Epithelial cell of proximal tubule (primary cell): ENCODE results near the gene CRACDL. TPM values are rescaled to one million over a fixed set of nuclear protein-coding genes. Genes with fewer than 3 reads are reported as not detected.

ENCODE experiments used
- DNase-seq: peaks from one replicate; pipeline ENCODE4 v3.0.0-alpha.2; 2011; ENCODE audit warnings: low read depth
- H3K4me3 ChIP-seq: 2 replicates; pipeline ENCODE4 v1.5.1; 2011; ENCODE audit warnings: low read depth, mild to moderate bottlenecking, low read length
- total RNA-seq: library from RNA; depleted of rRNA; stranded (reverse); fragments of >200 nt; gene quantifications from 2 replicates; pipeline ENCODE4 v1.2.3, GENCODE V29; 2015
- TF ChIP-seq, protein P1 (sequence below): conservative IDR thresholded peaks from 2 replicates; pipeline ENCODE4 v1.5.1; 2012; ENCODE audit warnings: low read depth, mild to moderate bottlenecking, low read length

CRACDL gene
- total RNA-seq, 1 donor from 2014 or later: 1.0 TPM

DNA sequence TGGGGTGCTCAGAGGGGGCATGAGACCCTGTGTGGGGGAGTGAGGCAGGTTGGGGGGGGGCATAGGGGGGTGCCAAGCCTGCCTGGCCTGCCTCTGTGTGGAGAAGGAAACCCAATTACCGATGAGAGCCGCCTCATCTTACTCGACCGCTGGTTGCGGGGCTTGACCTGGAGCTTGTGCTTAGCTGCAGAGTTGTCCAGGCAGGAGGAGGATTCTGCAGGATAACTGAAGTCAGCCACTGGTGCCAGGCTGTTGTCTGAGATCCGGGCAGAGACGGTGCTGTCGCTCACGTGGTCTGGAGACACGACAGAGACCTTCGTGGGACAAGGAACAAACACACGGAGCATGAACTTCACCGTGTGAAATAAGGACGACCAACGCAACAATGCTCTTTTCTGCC, 109.2 kb downstream of the CRACDL start:
- H3K4me3 ChIP-seq: no peak overlapping the region
- DNase-seq: no peak
- TF ChIP-seq, protein P1, sequence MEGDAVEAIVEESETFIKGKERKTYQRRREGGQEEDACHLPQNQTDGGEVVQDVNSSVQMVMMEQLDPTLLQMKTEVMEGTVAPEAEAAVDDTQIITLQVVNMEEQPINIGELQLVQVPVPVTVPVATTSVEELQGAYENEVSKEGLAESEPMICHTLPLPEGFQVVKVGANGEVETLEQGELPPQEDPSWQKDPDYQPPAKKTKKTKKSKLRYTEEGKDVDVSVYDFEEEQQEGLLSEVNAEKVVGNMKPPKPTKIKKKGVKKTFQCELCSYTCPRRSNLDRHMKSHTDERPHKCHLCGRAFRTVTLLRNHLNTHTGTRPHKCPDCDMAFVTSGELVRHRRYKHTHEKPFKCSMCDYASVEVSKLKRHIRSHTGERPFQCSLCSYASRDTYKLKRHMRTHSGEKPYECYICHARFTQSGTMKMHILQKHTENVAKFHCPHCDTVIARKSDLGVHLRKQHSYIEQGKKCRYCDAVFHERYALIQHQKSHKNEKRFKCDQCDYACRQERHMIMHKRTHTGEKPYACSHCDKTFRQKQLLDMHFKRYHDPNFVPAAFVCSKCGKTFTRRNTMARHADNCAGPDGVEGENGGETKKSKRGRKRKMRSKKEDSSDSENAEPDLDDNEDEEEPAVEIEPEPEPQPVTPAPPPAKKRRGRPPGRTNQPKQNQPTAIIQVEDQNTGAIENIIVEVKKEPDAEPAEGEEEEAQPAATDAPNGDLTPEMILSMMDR: no peak

DNA sequence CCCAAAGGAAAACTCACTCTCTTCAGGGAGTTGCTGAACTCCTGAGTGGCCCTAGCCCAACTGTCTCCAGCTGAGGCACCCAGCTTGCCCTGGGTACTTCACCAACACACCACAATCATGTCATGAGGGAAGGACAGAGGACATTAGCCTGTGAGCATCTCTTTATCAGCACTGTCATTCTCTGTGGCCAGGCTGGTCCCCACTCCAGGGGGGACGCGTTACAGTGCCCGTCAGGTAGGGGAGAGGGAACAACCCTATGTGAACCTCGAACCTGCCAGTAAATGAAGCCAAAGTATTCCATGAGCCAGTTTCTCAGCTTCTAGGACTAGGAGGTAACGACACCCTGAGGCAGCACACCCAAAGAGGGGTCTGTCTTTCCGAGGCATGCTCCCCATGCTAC, 110.2 kb downstream of the CRACDL start:
- DNase-seq: no peak
- TF ChIP-seq, protein P1: no peak
- H3K4me3 ChIP-seq: no peak overlapping the region

DNA sequence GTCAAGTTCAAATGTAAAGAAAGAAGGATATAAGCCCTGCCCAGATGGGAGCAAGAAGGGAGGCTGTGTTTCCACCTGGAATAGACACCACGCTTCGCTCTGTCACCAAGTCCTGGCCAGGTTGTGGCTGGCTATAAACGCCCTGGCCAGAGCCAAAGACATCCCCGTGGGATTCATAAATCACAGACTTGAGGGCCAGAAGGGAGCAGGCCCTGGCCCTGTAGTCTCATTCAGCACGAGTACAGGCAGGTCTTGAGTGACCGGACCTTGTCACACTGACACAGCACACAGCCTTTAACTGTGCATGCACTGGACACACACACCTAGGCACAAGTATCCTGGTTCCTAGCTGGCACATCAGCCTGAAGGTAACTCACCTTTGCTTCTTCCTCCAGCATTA, 110.6 kb downstream of the CRACDL start:
- H3K4me3 ChIP-seq: no peak overlapping the region
- TF ChIP-seq, protein P1: no peak
- no peak for DNase-seq

- TF ChIP-seq, protein P1: no peak
- DNase-seq: no peak
Measured at GRCh38 chr2:98825020-98825350, 111.0 kb downstream of the CRACDL start.

GRCh38 chr2:98824256-98825019, 111.6 kb downstream of the CRACDL start:
- H3K4me3 ChIP-seq: no peak overlapping the region
- TF ChIP-seq, protein P1: no peak
- no peak for DNase-seq

More at GRCh38 chr2:98825020-98825350, 111.0 kb downstream of the CRACDL start:
- no peak overlapping the region for H3K4me3 ChIP-seq

GRCh38 chr2:98823196-98824170, 112.5 kb downstream of the CRACDL start:
- H3K4me3 ChIP-seq: no peak overlapping the region
- DNase-seq: no peak
- TF ChIP-seq, protein P1: no peak
